AG08396 (cell line): ENCODE data around the gene CERS1.

ENCODE experiments used
- DNase-seq: peaks from one replicate; pipeline ENCODE4 v3.0.0; 2012; ENCODE audit warnings: low spot score, mixed read lengths

The CERS1 gene

DNA sequence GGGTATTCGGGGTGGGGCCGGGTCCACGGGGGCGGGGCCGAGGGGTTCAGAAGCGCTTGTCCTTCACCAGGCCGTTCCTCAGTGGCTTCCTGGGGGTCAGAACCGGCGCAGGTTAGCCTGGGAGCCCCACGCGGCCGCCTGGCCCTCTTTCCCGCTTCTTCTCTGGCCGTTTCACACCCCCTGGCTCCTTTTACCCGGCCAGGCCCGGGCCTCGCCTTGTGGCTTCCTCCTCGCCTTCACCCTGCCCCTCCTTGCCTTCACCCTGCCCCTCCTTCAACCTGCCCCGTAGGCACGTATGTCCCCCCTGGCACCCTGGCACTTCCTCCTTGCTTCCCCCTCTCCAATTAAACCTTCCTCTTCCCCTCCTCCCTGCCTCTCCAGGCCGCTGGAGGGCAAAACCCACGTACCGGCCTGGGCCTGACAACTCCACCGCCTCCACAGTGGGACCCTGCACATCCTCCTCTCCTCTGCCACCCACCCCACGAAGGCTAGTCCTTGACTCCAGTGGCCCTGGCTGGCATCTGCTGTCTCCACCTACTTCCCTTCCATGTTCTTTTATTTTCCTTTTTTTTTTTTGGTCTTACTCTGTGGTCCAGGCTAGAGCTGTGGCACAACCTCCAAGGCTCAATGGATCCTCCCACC lies 25.3 kb downstream of the CERS1 start:
- DNase-seq = no peak

DNA sequence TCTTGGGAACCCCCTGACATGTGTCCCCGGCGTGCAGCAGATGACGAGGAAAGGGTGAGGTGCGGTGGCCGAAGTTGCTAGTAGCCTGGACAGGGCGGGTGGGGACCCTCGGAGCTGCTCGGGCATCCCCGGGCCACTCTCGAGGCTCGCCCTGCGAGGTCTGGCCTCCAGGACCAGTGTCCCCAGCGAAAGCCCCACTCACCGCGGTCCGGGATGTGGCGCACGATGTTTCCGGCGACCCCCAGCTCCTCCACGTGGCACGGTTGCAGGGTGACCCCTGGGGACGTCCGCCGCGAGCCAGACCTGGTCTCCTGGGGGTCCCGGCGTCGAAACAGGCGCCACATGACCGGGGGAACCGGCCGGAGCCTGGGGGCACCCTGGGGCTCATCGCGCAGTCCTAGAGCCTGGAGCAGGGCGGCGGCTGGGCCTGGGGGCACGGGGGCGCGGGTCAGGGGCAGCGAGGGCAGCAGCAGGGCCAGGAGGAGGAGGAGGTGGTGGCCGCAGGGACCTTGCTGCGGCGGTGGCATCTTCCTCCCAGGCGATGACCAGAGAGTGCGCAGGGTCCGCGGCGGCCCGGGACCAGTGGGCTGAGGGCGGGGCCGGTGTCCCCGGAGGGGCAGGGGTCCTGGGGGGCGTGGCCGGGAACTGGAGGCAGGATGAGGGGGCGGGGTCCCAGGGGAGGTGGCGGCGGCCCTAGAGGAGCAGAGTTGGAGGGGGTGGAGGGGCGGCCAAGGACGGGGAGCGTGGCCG lies 26.0 kb downstream of the CERS1 start:
- no peak for DNase-seq

GRCh38 chr19:18869023-18869618 lies 26.8 kb downstream of the CERS1 start:
- DNase-seq = no peak

- DNase-seq = no peak
Observed at GRCh38 chr19:18868380-18869022, 27.5 kb downstream of the CERS1 start.

GRCh38 chr19:18867751-18868150 lies 28.2 kb downstream of the CERS1 start:
- no peak for DNase-seq

DNA sequence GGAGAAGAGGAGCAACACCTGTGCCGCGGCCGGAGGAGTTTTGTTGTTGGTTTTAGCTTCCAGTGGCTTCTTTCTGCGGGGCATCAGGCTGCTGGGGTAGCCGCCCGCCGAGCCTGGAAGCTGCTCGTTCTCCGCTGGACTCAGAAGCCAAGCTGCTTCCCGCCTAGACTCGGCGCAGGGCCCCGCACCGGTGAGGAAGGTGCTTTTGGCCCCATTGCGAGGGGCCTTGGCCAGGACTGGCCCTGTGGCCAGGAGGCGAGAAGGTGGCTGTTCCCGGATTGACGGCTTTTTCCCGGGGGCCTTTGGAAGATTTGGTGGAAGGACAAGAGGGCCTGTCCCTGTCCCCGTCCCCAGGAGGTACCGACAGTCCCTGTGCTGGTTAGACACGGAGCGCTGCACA lies 28.8 kb downstream of the CERS1 start:
- DNase-seq = no peak

GRCh38 chr19:18866800-18867123 lies 29.2 kb downstream of the CERS1 start:
- no peak for DNase-seq

- peak; percentile 95 for DNase-seq
Observed at GRCh38 chr19:18865973-18866799, 29.8 kb downstream of the CERS1 start.

- DNase-seq = no peak
Observed at GRCh38 chr19:18865106-18865972, 30.6 kb downstream of the CERS1 start.

- DNase-seq = no peak
Observed at GRCh38 chr19:18863843-18864362, 32.1 kb downstream of the CERS1 start.

DNA sequence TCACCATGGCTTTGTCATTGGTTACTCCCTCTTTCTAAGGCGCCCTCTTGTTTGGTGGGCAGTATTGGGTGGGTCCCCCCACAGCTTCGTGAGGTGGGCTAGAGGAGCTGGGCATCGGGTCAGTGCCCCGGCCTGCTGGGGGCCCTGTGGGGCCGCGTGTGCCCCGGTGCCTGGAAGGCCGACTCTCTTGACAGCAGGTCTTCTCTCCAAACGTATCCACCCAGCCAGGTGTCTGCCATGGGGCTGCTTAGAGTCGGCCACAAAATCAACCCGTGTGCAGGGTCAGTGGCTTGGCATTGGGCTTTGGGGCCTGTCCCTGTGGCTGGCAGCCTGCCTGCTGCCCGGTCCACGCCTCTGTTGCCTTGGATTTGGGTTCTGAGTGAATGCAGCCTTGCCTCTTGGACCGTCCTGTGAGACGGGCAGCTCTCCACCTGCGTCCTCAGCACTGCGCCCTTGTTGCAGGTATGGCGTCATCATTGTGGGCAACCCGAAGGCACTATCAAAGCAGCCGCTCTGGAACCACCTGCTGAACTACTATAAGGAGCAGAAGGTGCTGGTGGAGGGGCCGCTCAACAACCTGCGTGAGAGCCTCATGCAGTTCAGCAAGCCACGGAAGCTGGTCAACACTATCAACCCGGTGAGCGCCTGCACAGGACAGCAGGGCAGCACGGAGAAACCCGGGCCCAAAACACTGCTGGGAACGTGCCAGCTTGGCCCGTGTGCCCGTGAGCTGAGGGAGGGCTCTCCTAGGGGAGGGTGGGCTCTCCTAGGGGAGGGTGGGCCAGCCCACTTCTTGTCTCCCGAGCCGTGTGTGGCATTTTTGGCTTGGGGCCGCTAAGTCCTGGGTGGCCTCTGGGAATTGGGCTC lies 32.7 kb downstream of the CERS1 start:
- DNase-seq = no peak

GRCh38 chr19:18861917-18862316 lies 34.0 kb downstream of the CERS1 start:
- no peak for DNase-seq

- no peak for DNase-seq
Observed at GRCh38 chr19:18861235-18861634, 34.7 kb downstream of the CERS1 start.

- DNase-seq = no peak
Observed at GRCh38 chr19:18860725-18861124, 35.2 kb downstream of the CERS1 start.

GRCh38 chr19:18860302-18860700 lies 35.7 kb downstream of the CERS1 start:
- DNase-seq = no peak

DNA sequence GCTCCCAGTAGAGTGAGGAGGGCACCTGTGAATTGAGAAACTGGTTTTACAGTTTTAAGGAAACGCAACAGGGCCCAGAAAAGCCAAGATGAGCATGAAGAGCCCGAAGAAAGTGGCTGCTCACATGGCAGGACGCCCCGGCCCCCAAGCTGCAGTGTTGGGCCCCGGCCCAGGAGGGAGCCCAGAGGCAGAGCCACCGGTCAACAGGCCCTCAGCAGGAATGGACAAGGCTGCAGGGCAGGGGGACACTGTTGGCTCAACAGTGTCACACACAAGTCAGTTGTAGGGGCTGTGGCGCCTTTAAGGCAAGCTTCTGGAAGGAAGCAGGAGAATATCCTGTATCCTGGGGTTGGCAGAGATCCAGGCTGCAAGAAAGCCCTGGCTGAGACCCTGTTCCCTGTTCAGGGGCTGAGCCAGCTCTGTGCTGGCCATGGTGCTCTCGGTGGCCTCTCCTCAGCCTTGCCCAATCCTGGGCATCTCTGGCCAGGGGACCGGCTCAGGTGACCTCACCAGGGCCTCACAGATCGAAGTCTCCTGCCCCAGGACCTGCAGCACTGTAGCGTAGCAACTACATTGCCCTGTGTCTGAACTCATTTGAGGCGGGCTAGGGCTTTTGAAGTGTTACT lies 36.2 kb downstream of the CERS1 start:
- DNase-seq = no peak

- DNase-seq = no peak
Observed at GRCh38 chr19:18858906-18859646, 36.9 kb downstream of the CERS1 start.

DNA sequence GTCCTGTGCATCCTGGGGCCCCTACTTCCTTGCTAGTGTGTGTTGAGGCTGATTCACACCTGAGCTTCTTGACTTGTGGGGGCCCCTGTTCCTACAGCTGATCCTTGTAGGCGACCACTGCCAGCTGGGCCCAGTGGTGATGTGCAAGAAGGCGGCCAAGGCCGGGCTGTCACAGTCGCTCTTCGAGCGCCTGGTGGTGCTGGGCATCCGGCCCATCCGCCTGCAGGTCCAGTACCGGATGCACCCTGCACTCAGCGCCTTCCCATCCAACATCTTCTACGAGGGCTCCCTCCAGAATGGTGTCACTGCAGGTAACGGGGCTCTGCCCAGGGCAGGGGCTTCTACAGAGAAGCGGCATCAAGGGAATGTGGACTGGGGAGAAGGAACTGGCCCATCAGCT lies 38.7 kb downstream of the CERS1 start:
- no peak for DNase-seq
